IPS-18c (cell line): ENCODE results near the gene ZDHHC11B.
"Not testable (repeated sequence)": the region's sequence is repeated elsewhere in the genome, so short reads cannot be mapped to it uniquely, and the experiment has no call there.

ENCODE experiments used
- H3K4me3 ChIP-seq: 2 replicates; pipeline ENCODE4 v1.7.0; 2013; ENCODE audit warnings: low read depth, mild to moderate bottlenecking, low read length, moderate library complexity; ENCODE audit not compliant: insufficient read depth
- H3K9me3 ChIP-seq: one replicate; pipeline ENCODE4 v1.6.1; 2013; ENCODE audit warnings: mild to moderate bottlenecking, low read length, moderate library complexity; ENCODE audit not compliant: control insufficient read depth, insufficient read depth

ZDHHC11B gene

DNA sequence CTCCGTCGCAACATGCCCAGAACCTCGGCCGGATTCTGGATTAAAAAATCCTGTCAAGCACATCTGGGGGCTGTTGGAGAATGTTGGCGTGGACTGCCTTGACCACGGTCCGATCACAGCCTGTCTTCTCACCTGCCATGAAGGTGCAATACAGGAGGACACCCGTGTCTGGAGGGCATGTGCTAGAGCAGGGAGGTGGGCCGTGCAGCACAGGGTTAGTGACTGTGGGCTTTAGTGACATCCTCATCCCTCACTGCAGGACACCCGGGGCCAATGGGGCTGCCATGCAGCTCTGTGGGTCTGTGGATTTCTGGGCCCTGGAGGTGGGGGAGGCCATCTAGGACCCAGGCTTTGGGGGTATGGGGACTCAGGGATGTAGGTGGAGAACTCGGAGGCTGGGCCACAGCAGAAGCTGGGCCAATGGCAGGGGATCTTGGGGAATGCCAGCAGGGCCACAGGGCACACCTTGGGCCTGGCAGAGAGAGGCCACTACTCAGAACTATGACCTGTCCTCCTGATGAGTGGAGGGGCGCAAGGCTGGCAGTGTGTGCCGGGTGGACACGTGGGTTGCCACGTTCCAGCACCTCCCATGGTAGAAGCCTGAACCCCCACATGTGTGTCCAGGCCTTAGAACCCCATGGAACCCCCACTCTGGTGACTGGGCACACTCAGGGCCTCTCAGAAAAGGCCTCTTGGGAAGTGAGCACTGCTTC is 23.3 kb downstream of the ZDHHC11B start:
- H3K4me3 ChIP-seq = no peak overlapping the region
- H3K9me3 ChIP-seq = no peaks in the 10 kb centered on the region

DNA sequence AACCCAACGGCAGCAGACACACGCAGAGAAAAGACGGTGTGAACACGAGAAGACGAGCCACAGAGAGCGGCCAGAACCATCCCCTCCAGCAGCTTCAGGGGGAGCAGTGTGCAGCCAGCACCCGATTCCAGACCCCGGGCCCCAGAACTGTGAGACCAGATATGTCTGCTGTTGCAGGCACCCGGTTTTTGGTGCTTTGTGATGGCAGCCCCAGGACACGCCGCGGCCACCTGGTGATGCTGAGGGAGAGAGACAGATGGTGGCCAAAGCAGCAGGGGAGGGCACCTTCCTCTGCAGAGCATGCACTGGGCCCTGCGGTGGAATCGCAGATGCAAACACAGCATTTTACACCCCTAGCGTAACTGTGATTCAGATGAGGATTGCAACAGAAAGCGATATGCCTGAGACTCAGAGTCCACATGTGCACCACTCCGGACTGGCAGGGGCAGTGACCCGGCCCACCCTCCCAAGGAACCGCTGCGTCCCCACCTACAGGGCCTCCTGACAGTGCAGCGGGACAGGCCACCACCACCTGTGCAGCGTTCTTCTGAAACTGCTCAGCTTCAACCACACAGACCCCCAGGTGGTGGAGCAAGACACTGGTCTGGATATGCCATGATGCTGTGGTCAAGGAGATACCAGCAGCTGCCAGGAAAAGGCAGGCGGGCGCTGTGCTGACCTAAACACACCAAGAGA is 24.0 kb downstream of the ZDHHC11B start:
- Histone ChIP-seq H3K4me3 (no peak overlapping the region), H3K9me3 (no peaks in the 10 kb centered on the region)

DNA sequence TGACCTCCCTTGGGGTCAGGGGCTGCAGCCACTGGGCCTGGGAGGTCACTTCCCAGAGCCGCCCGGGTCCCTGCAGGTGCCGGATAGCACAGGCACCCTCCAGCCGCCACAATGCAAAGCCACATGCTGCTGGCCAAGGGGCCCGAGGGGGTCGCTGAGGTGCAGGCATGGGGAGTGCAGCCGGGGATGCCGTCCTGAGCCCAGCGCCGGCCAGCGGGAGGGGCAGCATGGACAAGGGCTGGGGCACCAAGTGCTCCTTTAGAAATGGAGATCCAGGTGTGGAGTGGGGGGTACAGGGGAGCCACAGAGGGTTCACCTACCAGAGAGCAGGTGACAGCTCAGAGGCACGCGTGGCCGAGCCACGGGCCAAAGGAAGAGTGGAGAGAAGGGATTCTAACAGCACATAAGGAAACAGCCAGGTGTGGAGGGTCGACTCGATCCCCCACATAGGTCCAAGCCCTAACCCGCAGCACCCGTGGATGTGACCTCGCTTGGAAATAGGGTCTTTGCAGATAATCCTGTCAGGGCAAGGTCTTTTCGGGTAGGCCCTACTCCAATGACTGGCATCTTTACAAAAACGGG is 24.7 kb downstream of the ZDHHC11B start:
- no peaks in the 10 kb centered on the region for H3K9me3 ChIP-seq
- H3K4me3 ChIP-seq = no peak overlapping the region

DNA sequence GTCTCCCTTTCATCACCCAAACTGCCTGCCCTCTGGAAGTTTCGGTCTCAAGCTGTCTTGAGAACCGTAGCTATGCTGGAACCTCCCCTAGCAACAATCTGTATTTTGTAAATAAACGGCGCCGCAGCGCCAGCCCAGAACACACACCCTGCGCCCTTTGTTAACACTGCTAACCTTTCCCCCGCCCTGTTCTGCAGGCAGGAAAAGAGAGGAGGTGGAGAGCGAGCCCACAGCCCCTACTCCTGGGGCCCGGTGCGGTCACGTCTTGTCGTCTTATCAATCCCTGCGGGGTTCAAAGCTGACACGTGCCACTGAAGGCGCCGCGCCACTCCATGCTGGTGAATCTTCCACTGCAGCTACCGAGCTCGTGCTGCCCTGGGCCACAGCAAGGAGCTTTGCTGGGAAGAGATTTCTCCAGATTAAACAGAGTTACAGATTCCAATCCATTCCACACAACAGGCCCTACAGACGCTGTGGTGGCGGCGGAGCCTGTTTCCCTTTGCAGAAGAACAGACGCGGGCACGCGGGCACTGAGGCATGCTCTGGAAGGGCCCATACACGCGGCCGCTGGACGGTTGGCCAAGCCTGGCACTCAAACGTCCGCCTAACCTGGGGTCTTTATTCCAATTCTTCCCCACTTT is 25.3 kb downstream of the ZDHHC11B start:
- H3K4me3 ChIP-seq = no peak overlapping the region
- no peaks in the 10 kb centered on the region for H3K9me3 ChIP-seq

DNA sequence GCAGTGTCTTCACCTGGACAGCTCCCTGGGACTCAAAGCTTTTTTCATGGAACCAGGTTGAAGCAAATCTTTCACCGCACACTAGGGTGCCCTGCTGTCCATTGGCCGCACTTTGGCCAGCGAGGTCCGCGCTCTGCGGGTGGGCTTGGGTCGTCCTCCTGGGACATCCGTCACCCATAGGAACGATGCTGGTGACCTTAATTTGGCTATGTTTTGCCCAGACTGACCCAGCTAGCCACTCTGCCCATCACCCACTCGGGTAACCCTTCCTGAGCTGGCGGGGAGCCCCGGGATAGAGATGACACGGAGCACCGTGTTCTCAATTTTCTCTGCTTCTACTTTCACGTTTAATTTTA is 25.9 kb downstream of the ZDHHC11B start:
- Histone ChIP-seq H3K4me3 (no peak overlapping the region), H3K9me3 (no peaks in the 10 kb centered on the region)

DNA sequence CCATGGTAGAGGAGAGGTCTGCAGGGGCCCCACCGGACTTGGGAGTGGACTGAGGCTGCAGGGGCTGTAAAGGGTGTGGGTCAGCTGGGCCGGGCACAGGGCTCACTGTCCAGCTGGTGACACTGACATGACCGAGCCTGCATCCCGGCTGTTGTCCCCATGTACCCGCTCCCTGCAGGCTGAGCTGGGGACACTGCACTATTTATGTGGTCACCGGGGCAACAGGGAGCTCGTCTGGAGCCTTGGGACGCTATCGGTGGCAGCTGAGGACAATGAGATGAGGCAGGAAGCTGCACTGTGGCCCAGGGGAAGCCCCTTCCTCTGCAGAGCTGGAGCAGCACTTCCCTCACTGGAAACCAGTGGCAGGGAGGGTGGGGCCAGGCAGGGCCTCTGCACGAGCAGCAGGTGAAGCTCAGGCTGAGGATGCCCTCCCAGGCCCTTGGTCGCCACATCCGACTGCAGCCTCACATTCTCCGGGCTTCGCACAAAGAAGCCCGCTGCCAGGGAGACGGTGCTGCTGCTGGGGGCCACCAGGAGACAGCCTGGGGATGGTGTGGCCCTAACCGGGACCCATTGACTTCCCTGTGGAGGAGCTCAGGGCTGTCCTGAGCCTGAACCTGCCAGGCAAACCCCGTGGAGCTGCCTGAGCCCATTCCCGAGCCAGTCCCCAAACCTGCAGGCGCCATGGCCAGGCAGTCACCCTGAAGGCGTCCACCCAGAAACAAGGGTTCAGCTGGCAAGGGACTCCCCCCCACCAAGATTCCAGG is 26.4 kb downstream of the ZDHHC11B start:
- no peak overlapping the region for H3K4me3 ChIP-seq
- H3K9me3 ChIP-seq = no peaks in the 10 kb centered on the region

DNA sequence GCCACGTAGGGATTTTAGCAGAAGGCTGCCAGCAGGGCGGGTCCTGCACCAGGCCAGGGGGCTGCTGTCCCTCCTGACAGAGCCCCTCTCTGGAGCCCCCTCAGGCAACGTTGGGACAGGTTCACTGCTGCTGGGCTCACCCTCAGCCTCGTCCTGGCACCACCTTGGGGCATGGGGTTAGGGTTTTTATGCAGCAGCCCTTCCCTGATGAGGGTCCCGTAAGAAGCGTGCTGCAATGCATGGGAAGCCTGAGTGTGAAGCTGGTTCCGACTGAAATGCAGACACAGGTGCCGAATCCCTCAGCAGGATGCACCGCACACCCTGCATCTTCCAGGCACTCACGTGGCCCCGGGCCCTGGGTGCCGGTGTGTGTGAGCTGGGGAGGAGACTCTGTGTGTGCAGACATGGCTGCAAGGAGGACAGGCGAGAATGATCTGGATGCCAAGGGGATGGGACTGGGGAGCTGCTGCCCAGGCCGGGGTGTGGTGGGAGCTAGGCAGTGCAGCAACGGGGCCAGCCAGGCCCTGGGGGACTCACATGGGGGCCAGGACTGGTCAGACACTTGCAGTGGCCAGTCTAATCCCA is 27.1 kb downstream of the ZDHHC11B start:
- no peak overlapping the region for H3K4me3 ChIP-seq

DNA sequence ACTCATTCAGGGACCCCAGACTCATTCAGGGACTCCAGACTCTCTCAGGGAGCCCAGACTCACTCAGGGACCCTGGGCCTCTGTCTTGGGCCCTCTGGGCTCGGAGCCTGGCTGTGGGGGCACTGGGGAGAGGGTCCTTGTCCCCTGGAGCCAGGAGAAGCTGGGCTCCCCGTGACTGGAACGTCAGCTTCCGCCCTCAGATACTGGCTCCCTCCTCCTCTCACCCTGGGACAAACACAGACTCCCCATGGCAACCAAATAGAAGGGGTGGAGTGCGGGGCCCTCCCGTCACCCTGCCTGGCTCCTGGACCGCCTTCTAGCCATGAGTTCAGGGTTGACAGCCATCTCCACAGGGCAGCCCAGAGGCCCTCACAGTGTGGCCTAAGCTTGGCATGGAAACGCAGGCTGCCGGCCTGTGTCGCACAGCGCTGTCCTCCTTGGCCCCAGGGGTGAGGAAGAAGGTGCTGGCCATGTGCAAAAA is 27.6 kb downstream of the ZDHHC11B start:
- Histone ChIP-seq H3K4me3 (no peak overlapping the region), H3K9me3 (no peaks in the 10 kb centered on the region)

More for the DNA sequence above, 27.1 kb downstream of the ZDHHC11B start:
- H3K9me3 ChIP-seq = no peaks in the 10 kb centered on the region

DNA sequence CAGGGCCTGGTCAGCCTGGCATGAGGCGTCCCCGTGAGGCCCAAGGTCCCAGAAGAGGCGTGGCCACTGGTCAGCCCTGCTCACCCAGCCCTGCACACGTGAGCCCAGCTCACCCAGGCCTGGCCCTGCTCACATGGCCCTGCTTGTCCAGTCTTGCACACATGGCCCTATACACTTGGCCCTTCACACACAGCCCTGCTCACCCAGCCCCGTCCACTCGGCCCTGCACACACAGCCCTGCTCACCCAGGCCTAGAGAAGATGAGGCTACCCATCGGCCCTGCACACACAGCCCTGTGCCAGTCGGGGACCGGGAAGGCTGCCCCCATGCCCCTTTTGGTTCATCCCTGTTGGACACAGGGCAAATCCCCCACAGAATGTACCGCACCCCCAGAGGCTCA is 28.4 kb downstream of the ZDHHC11B start:
- H3K9me3 ChIP-seq = no peaks in the 10 kb centered on the region
- no peak overlapping the region for H3K4me3 ChIP-seq

DNA sequence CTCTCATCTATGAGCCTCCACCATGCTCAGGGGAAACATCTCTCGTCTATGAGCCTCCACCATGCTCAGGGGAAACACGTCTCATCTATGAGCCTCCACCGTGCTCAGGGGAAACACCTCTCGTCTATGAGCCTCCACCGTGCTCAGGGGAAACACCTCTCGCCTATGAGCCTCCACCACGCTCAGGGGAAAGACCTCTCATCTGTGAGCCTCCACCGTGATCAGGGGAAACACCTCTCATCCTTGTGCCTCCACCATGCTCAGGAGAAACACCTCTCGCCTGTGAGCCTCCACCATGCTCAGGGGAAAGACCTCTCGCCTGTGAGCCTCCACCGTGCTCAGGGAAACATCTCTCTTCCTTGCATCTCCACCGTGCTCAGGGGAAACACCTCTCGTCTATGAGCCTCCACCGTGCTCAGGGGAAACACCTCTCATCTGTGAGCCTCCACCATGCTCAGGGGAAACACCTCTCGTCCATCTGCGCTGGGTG is 30.3 kb downstream of the ZDHHC11B start:
- H3K4me3 ChIP-seq, H3K9me3 ChIP-seq: not testable (repeated sequence)

DNA sequence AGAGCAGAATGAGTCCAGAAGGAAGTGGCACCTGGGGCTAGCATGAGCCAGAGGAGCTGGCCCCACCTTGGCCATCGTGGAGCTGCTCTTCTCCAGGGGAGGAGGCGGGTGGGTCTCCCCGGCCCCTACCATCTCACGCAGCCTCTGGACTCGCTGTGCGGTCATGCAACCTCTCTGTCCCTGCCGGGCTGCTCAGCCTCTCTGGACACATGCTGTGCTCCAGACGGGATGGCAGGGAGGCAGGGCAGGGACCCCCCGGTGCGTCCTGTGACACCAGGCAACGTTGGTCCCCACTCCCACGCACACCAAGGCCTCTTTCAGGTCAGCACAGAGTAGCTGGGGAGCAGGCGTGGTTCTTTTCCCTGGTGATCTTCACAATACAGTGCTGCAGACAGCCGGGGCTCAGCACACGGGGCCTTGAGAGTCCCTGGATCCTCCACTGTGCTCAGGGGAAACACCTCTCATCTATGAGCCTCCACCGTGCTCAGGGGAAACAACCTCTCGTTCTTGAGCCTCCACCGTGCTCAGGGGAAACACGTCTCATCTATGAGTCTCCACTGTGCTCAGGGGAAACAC is 30.9 kb downstream of the ZDHHC11B start:
- not testable (repeated sequence) for H3K9me3 ChIP-seq, H3K4me3 ChIP-seq

DNA sequence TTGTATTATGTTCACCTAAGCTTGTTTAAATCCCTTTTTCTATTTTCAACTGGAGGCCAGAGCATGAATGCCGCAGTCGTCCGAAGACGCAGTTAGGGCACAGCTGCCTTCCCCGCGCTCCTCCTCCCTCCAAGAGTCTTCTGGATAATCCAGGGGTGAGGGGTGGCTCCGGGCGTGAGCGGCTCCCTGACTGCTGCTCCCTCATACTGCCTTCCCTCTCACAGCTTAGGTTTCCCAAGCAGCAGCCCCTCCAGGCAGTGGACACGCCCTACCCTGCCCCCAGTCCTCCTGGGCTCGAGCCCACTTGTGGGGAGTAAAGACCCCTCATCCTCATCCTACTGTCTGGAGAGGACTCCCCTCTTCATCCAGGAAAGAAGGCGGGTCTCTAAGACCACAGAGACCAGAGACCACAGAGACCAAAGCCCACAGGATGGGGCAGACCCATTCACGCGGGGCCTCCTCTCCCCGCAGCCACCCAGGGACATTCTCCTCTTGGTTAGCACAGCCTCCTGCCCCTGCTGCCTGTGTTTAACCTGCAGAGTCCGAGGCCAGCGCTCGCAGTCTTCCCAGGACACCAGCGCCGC is 31.9 kb downstream of the ZDHHC11B start:
- H3K4me3 ChIP-seq, H3K9me3 ChIP-seq: not testable (repeated sequence)

DNA sequence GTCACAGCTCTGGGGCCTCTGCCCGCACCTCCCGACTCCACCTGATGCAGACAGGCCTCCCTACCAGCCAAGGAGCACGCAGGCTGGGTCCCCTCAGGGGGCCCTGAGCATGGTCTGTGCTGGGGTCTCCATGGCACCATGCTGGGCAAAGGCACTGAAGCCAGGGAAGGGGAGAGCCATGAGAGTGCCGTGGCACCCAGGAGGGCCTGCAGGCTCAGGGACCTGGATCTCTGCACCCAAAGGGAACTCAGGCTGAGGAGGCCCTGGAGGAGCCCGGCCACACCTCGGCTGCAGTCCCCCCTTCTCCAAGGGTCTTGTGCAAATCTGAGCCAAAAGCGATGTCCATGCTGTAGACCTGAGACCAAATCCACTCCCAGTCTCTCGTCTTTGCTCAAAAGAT is 32.5 kb downstream of the ZDHHC11B start:
- H3K4me3 ChIP-seq, H3K9me3 ChIP-seq: not testable (repeated sequence)

DNA sequence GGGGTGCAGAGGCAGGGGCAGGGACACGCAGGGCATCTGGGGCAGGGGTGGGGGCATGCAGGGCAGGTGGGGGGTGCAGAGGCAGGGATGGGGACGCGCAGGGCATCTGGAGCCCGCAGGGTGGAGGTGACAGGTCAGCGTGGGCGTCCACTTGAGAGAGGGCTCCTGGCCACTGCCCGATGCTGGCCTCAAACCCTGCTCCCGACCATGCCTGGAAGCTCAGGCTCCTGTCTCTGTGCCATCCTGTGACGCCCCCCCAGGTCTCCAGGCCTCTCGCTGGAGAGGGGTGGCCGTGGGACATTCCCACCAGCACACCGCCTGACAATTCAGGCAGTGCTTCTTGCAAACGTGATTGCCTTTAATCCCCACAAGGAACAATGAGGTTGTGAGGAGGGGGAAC is 33.0 kb downstream of the ZDHHC11B start:
- no peaks in the 10 kb centered on the region for H3K9me3 ChIP-seq
- H3K4me3 ChIP-seq = no peak overlapping the region

DNA sequence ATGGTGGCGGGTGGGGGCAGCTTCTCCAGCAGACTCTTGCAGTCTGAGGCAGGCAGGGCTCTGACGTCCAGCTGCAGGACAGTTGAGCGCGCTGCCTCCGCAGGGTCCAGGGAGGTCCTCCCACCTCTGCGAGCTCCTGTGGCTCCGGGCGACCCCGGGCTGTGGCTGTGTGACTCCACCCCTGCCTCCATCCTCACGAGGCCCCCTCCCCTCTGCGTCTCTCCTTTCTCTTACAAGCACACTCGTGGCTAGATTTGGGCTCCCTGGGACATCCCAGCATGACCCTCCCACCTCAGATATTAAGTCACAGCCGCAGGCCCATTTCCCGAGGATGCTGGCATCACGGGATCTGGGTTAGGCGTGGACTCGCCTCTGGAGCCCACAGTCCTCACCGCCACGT is 34.3 kb downstream of the ZDHHC11B start:
- H3K9me3 ChIP-seq, H3K4me3 ChIP-seq: not testable (repeated sequence)

DNA sequence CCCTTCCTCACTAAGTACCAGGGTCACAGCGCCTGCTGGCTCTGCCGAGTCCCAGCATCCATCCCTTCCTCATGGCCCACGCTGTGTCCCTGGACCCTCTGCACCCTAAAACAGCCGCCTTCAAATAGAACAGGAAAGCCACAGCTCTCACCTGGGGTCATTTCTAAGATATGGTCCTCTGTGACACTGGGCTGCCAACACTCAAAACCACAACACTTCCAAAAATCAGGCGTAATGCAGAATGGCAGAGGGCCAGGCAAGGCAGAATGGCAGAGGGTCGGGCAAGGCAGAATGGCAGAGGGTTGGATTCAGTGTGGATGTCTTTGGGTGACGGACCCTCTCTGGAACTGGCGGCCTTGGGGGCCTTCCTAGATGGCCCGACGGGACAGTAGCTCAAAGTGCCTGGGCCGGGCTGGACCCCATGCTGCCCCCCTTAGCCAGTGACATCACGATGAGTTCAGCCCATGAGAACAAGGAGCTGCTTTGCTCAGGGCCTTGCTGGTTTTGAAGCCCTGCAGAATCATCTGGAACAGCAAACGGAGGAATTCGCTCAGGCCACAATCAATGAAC is 35.3 kb downstream of the ZDHHC11B start:
- no peaks in the 10 kb centered on the region for H3K9me3 ChIP-seq
- no peak overlapping the region for H3K4me3 ChIP-seq
